Endothelial cell of umbilical vein (primary cell): ENCODE measurements around the gene FBH1. TPM values are rescaled to one million over a fixed set of nuclear protein-coding genes. Genes with fewer than 3 reads are reported as not detected.

Experiments
- BruUV-seq: library from RNA; stranded (reverse); fragments of 400-500 nt; replicated peaks from 2 replicates; lab custom pipeline; 2021; lab: Mats Ljungman, UMichigan
- CTCF ChIA-PET: fragments of 300-600, 350-600 bp; sonication (Branson Sonifier 250); formaldehyde crosslinking; loops from one replicate; lab custom pipeline; 2021; ENCODE audit warnings: antibody characterized with exemption, inconsistent platforms; lab: Charles Lee
- POLR2A ChIA-PET: fragments of 300-600, 350-600 bp; sonication (Branson Sonifier 250); formaldehyde crosslinking; loops from one replicate; lab custom pipeline; 2021; ENCODE audit warnings: antibody characterized with exemption, inconsistent platforms; lab: Charles Lee
- DNase-seq: peaks from one replicate; pipeline ENCODE4 v3.0.0-alpha.2; 2011; ENCODE audit warnings: low read depth, low spot score
- FAIRE-seq: peaks from 2 replicates; lab custom pipeline; 2011; peaks lifted over from hg19 to GRCh38; lab: Jason Lieb, UNC
- H2AFZ ChIP-seq: 2 replicates; pipeline ENCODE4 v1.6.0; 2012; ENCODE audit warnings: low read depth, low read length, control low read depth, inconsistent platforms
- H3K27ac ChIP-seq: 2 replicates; pipeline ENCODE4 v1.5.1; 2011; ENCODE audit warnings: low read depth, mild to moderate bottlenecking, control low read depth, low read length, moderate library complexity; ENCODE audit not compliant: insufficient read depth
- H3K27me3 ChIP-seq, 2 experiments: 2 replicates each; pipeline versions ENCODE4 v1.6.0 to v1.6.1; 2011; ENCODE audit warnings: low read length in 2 of 2, mixed read lengths in 1 of 2; ENCODE audit not compliant: control insufficient read depth in 2 of 2, insufficient read depth in 2 of 2
- H3K36me3 ChIP-seq, 2 experiments: 2 replicates in 1 of 2; 3 replicates in 1 of 2; pipeline ENCODE4 v1.5.1; 2011; ENCODE audit warnings: low read length in 2 of 2, mild to moderate bottlenecking in 1 of 2, moderate library complexity in 1 of 2; ENCODE audit not compliant: control insufficient read depth in 2 of 2, insufficient read depth in 2 of 2; ENCODE audit errors: extremely low read depth in 1 of 2
- H3K4me1 ChIP-seq: 3 replicates; pipeline ENCODE4 v1.5.1; 2011; ENCODE audit warnings: mild to moderate bottlenecking, low read length; ENCODE audit not compliant: control insufficient read depth, insufficient read depth; ENCODE audit errors: extremely low read depth
- H3K4me2 ChIP-seq: 2 replicates; pipeline ENCODE4 v1.6.1; 2011; ENCODE audit warnings: low read length, control low read depth, mixed read lengths; ENCODE audit not compliant: insufficient read depth
- H3K4me3 ChIP-seq, 3 experiments: fragments of 200-600 bp in 1 of 3; sonication (generic), shearing (Covaris generic) in 1 of 3; replicated peaks in 1 of 3; 2 replicates each; pipeline ENCODE4 v1.5.1; 2011 to 2016; ENCODE audit warnings: control low read depth in 3 of 3, low read length in 3 of 3, mild to moderate bottlenecking in 2 of 3, inconsistent platforms in 1 of 3, low read depth in 1 of 3, moderate library complexity in 1 of 3; ENCODE audit not compliant: insufficient read depth in 1 of 3
- H3K79me2 ChIP-seq: 2 replicates; pipeline ENCODE4 v1.6.0; 2012; ENCODE audit warnings: low read length, inconsistent platforms; ENCODE audit not compliant: control insufficient read depth, insufficient read depth
- H3K9ac ChIP-seq: replicated peaks from 2 replicates; pipeline ENCODE3; 2011; ENCODE audit warnings: low read length, control low read depth; ENCODE audit not compliant: insufficient read depth; ENCODE audit errors: extremely low read depth
- H3K9me1 ChIP-seq: replicated peaks from 3 replicates; pipeline ENCODE4 v1.6.0; 2011; ENCODE audit warnings: mild to moderate bottlenecking, low read length; ENCODE audit not compliant: control insufficient read depth, insufficient read depth; ENCODE audit errors: extremely low read depth
- H3K9me3 ChIP-seq: replicated peaks from 2 replicates; pipeline ENCODE4 v1.5.1; 2012; ENCODE audit warnings: low read length, inconsistent platforms; ENCODE audit not compliant: control insufficient read depth, insufficient read depth
- H4K20me1 ChIP-seq: replicated peaks from 2 replicates; pipeline ENCODE3; 2011; ENCODE audit warnings: mild to moderate bottlenecking, low read length; ENCODE audit not compliant: control insufficient read depth, insufficient read depth; ENCODE audit errors: extremely low read depth
- EZH2 ChIP-seq: IDR thresholded peaks from 2 replicates; pipeline ENCODE4 v1.6.1; 2012; ENCODE audit warnings: borderline replicate concordance, low read depth, mild to moderate bottlenecking, moderate library complexity, low read length, inconsistent platforms; ENCODE audit not compliant: severe bottlenecking
- FOS ChIP-seq: IDR thresholded peaks from 2 replicates; pipeline ENCODE4 v1.6.1; 2011; ENCODE audit warnings: mild to moderate bottlenecking, low read length, moderate library complexity, borderline replicate concordance; ENCODE audit not compliant: insufficient read depth
- GATA2 ChIP-seq: IDR thresholded peaks from 2 replicates; pipeline ENCODE4 v1.7.0; 2011; ENCODE audit warnings: low read depth, mild to moderate bottlenecking, moderate library complexity, mixed read lengths, low read length; ENCODE audit not compliant: insufficient read length, insufficient read depth
- JUN ChIP-seq: IDR thresholded peaks from 2 replicates; pipeline ENCODE4 v1.6.1; 2011; ENCODE audit warnings: borderline replicate concordance, low read depth; ENCODE audit not compliant: insufficient read length, insufficient read depth
- MAX ChIP-seq: IDR thresholded peaks from 2 replicates; pipeline ENCODE4 v1.6.1; 2011; ENCODE audit not compliant: insufficient read depth, insufficient read length
- MYC ChIP-seq: IDR thresholded peaks from one replicate; pipeline ENCODE4 v1.6.1; 2011; ENCODE audit warnings: mild to moderate bottlenecking, low read depth, low read length
- POLR2A ChIP-seq: IDR thresholded peaks from 2 replicates; pipeline ENCODE4 v1.6.1; 2012; ENCODE audit warnings: low read depth, mild to moderate bottlenecking, control low read depth, low read length
- POLR2AphosphoS5 ChIP-seq: IDR thresholded peaks from 2 replicates; pipeline ENCODE4 v1.6.1; 2012; ENCODE audit warnings: low read depth, mild to moderate bottlenecking, control low read depth, low read length, moderate library complexity; ENCODE audit not compliant: insufficient read depth
- dilution Hi-C: fragments of 300-500 bp; cut with MboI; formaldehyde crosslinking; loops from one replicate; pipeline ENCODE4 v1.15.0; 2019; ENCODE audit warnings: low sequenced_read_pairs; ENCODE audit not compliant: extremely low pct_ligation_motif_present
- intact Hi-C: fragments of 100-400 bp; cut with micrococcal nuclease; formaldehyde crosslinking; loops from one replicate; pipeline ENCODE4 v1.10.0; 2022
- polyA plus RNA-seq, 4 experiments: library from polyadenylated mRNA; depleted of rRNA in 3 of 4; stranded (reverse) in 3 of 4; unstranded in 1 of 4; fragments of >200 nt; gene quantifications; 2 replicates each; pipeline versions ENCODE4 v1.2.1 to v1.2.3, GENCODE V29; 2011 to 2012; ENCODE audit warnings: missing spikeins in 1 of 4
- total RNA-seq: library from RNA; stranded (reverse); gene quantifications from 2 replicates; pipeline ENCODE4 v1.2.3, GENCODE V29; 2021
- TF ChIP-seq, protein P1 (sequence below), 2 donors: IDR thresholded peaks; 1 replicate in 1 of 2; 2 replicates in 1 of 2; pipeline ENCODE4 v1.5.1; 2011; ENCODE audit warnings: low read length in 2 of 2, mild to moderate bottlenecking in 2 of 2, moderate library complexity in 2 of 2, control low read depth in 1 of 2, inconsistent platforms in 1 of 2, low read depth in 1 of 2; ENCODE audit not compliant: insufficient read depth in 1 of 2; ENCODE audit errors: extremely low read depth in 1 of 2

FBH1 gene
- total and polyA plus RNA-seq, 2 donors (not counting 3 experiments of a cell fraction or from before 2014, with no cell fraction given): 71.4 to 97.0 TPM

DNA sequence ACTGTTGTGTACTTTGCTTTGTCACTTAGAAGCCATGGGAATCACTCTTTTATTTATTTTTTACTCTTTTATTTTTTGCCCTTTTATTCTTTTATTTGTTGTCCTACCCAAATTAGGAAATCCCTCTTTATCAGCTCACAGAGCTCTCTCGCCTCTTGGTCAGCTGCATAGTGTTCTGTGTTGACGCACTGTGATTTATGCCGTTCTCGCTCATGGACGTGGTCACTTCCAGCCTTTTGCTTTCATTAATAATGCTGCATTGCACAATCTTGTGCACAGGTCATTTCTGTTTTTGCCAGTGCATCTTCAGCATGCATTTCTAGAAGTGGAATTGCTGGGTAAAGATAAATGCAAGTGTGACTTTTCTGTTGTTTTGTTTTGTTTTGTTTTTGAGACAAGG, 42.3 kb downstream of the FBH1 start:
- intact Hi-C loops: no loop called here
- Histone ChIP-seq H3K79me2 (no peaks in the 10 kb centered on the region), H3K27me3 (no peaks in the 10 kb centered on the region), H3K4me3 (no peak overlapping the region), H2AFZ (no peak overlapping the region), H3K4me1 (no peaks in the 10 kb centered on the region), H4K20me1 (no peaks in the 10 kb centered on the region), H3K27ac (no peak overlapping the region), H3K9ac (no peak overlapping the region), H3K4me2 (no peak overlapping the region), H3K9me1 (no peaks in the 10 kb centered on the region), H3K9me3 (no peaks in the 10 kb centered on the region), H3K36me3 (peaks cover 15 to 31% of the 10 kb centered on the region in 2 experiments)
- dilution Hi-C loops: no loop called here
- POLR2A ChIA-PET: no interaction called here
- no peak for TF ChIP-seq MYC
- no peak for TF ChIP-seq EZH2
- TF ChIP-seq, protein P1, sequence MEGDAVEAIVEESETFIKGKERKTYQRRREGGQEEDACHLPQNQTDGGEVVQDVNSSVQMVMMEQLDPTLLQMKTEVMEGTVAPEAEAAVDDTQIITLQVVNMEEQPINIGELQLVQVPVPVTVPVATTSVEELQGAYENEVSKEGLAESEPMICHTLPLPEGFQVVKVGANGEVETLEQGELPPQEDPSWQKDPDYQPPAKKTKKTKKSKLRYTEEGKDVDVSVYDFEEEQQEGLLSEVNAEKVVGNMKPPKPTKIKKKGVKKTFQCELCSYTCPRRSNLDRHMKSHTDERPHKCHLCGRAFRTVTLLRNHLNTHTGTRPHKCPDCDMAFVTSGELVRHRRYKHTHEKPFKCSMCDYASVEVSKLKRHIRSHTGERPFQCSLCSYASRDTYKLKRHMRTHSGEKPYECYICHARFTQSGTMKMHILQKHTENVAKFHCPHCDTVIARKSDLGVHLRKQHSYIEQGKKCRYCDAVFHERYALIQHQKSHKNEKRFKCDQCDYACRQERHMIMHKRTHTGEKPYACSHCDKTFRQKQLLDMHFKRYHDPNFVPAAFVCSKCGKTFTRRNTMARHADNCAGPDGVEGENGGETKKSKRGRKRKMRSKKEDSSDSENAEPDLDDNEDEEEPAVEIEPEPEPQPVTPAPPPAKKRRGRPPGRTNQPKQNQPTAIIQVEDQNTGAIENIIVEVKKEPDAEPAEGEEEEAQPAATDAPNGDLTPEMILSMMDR (IDR thresholded peaks at IDR 0.05; ENCODE audit: extremely low read depth in 1 of 2, insufficient read depth in 1 of 2, low read depth in 1 of 2, low read length in 2 of 2): no peak
- no peak for TF ChIP-seq FOS
- no peak for TF ChIP-seq MAX
- TF ChIP-seq POLR2AphosphoS5: no peak
- no peak for TF ChIP-seq GATA2
- TF ChIP-seq JUN: no peak
- TF ChIP-seq POLR2A: no peak
- BruUV-seq: no TSS peak
- CTCF ChIA-PET: interaction anchor here (1.5 kb wide), 1 partner anchor 81 kb away, joined by 3 read pairs; no protein-coding TSS in a partner anchor
- FAIRE-seq: no peak
- no peak for DNase-seq
